Inflammatory macrophage (primary cell): Measurements from ENCODE around the gene ZGLP1.
A peak's percentile ranks its signal among the peaks of the same experiment; 100 is the strongest.
"Not testable (repeated sequence)": the region's sequence is repeated elsewhere in the genome, so short reads cannot be mapped to it uniquely, and the experiment has no call there.

ENCODE experiments used
- DNase-seq, 2 donors: peaks; one replicate each; pipeline ENCODE4 v3.0.0-alpha.2; 2020 to 2022
- total RNA-seq, 18 experiments: gene quantifications; one replicate each; lab custom pipeline; 2026; ENCODE audit warnings: mixed read lengths in 6 of 18, inconsistent platforms in 2 of 18; lab: John Stamatoyannopoulos, UW

Gene ZGLP1
- total RNA-seq, result 0.68 to 5.3 (median 1.9) reads per million in 18 experiments

DNA sequence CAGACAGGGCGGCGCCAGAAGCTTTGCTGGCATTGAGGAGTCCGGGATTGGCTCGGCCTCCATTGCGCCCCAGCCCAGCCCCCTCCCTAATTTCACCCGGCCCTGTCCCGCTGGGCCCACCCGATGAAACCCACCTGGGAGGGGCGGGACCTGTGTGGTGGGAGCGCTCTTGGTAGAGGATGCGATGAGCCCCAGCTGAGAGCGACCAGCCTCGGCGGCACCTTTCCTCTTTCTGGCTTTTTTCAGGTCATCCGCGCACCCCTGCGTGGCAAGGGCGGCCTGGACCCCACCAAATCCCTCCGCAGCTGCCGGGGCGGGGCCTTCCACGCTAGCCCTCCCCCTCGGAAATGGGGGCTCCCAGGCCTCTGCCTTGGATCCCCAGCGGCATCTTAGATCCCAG is at the start of gene ZGLP1:
Gene ZGLP1, minus strand, starts transcription at position 393 of the 400 bp plus-strand sequence.
- no peak for DNase-seq

DNA sequence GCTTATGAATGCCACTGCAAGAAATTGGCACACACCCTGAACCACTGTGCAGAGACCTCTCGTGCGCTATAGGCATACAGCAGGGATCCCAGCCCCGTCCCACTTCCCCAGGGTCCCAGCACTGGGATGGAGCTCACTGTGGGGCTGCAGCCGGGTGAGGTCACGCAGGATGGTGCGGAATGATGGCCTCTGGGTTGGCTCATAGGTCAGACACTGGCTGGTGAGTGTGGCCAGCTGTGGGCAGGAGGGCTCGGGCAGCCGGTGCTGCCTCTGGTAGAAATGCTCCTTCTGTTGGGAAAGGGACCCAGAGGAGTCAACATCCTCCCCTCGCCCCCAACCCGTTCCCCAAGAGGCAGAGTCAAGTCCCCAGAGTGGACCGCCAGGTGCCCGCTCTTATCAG is 46.8 kb upstream of the ZGLP1 start:
- DNase-seq, result no peak

DNA sequence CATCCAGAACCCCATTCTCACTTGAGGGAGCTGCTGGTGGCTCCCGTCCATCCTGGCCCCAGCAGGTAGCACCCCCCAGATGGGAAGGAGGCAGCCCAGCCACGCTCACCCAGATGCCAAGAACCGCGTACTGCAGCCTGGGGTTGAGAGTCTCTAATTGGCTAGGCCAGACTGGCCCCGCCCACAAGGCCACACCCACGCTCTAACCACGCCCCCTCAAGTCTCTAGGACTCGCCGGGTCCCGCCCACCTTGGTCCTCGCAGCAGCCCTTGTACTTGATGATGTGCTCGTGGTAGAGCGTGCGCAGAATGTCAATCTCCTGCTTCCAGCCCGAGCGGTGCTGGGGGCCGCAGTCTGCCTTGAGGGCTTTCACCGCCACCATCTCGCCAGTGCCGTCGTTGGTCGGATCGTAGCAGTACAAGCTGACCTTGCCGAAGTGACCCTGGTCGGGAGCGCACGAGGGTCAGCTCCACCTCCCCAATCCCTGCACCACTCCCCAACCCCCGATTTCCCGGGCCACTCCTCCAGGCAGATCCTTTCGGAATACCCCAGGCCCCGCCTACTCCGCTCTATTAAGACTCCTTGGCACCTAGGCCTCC is 44.3 kb upstream of the ZGLP1 start:
- no peak for DNase-seq

DNA sequence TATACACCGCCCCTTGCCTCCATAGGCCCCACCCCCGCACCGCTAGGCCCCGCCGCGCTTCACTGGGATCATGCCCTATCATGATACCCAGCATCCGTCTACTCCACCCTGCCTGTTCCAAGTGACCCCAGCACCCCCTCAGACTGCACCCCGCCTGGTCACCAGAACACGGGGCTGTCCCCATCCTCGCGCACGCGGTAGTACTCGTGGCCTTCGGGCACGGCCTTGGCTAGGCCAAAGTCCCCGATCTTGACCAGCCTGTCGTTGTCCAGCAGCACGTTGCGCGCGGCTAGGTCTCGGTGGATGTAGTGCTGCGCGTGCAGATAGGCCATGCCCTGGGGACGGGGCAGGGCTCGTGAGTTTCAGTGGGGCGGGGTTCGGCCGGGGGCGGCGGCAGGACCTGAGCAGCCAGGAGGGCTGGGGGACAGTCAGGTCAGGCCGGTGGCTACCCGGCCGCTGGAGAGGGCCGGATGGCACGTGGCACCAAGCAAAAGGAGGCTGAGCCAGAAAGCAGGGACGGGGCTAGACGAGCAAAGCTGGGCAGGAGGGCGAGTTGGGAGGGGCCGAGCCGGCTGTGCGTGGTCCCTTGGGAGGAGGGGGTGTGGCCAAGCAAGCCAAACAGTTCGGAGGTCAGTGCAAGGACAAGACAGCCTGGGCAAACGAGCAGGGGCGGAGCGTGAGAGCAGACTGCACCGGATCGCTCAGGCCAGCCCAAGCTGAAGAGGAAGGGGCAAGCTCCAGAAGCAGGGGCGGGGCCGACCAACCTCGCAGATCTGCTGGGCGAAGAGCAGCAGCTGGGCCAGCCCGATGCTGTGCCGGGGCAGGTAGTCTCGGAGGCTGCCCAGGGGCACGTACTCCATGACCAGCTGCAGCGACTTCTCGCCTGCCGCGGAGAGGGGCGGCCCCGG is 43.4 kb upstream of the ZGLP1 start:
- DNase-seq, result no peak

DNA sequence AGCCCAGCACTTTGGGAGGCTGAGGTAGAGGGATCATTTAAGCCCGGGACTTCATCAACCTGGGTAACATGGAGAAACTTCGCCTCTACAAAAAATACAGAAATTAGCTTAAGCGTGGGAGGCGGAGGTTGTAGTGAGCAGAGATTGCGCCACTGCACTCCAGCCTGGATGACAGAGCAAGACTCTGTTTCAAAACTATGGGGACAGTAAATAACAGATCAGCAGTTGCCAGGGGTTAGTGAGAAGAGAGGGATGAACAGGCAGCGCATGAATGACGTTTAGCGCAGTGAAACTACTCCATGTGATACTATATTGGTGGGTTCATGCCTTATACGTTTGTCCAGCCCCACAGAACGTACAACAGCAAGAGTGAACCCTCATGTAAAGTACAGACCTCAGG is 36.9 kb upstream of the ZGLP1 start:
- DNase-seq, result peak; percentile 90 to 95

DNA sequence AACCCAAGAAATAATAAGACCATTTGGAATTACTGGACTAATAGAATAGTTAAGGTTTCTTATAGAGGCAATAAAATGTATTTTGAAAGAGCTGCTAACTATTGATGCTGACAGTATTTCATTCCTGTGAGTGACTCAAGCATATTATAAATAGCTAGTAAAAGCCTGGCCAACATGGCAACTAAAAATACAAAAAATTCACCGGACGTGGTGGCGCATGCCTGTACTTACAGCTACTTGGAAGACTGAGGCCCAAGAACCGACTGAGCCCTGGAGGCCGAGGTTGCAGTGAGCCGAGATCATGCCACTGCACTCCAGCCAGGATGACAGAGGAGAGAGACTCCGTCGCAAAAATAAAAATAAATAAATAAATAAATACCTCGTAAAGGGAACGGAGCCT is 35.2 kb upstream of the ZGLP1 start:
- no peak for DNase-seq

DNA sequence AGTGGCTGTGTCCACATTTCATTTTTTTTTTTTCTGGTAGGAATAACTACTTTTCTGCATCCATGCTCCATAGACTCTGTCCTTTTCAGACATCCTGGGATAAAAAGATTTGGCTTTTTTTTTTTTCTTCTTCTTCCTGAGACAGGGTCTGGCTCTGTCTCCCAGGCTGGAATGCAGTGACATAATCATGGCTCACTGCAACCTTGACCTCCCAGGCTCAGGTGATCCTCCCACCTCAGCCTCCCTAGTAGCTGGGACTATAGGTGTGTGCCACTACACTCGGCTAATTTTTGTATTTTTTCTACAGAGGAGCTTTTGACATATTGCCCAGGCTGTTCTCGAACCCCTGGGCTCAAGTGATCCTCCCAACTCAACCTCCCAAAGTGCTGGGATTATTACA is 33.9 kb upstream of the ZGLP1 start:
- DNase-seq, result no peak

DNA sequence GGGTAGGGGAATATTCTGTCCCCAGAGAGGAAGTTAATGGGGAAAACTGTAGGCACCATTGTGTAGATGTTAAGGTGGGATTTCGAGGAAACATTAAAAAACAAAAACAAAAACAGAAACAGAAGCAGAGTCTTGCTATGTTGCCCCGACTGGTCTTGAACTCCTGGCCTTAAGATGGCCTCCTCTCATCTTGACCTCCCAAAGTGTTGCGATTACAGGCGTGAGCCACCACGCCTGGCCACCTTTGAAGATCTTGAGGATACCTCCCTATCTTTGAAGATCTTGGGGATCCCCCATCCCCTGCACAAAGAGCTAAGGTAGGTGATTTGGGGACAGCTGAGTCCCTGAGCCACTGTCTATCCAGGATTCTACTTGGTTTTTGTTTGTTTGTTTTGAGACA is 30.4 kb upstream of the ZGLP1 start:
- DNase-seq, result no peak

DNA sequence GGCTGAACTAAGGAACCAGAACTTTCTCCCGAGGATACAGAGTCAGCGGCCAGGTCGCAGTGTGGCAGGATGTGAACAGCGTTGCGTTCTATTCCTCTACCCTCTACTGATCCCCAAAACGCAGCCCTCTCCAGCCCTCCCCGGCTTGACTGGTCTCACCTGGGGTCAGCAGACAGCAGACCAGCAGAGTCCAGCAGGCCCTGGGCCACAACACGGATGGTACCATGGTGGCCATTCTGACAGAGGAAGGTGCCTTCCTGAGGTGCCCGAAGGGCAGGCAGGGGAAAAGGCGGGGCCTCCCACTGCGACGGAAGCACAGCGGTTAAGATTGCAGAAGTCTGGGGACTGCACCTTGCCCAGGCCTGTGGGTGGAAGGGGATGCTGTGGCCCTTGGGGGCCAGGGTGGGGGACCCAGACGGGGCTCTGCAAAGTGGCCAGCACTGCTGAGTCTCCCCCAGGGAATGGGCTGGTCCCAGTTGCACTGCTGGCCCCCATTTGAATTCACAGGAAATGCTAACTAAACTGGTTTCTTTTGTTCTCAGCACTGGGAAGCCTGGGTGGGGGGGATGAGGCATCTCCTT is 29.9 kb upstream of the ZGLP1 start, which contains the start of gene ICAM3:
Gene ICAM3, minus strand, starts transcription at position 245 of the 581 bp plus-strand sequence. Its CDS starts 10 bp downstream, at position 235.
- peak; percentile 47 to 59 for DNase-seq

DNA sequence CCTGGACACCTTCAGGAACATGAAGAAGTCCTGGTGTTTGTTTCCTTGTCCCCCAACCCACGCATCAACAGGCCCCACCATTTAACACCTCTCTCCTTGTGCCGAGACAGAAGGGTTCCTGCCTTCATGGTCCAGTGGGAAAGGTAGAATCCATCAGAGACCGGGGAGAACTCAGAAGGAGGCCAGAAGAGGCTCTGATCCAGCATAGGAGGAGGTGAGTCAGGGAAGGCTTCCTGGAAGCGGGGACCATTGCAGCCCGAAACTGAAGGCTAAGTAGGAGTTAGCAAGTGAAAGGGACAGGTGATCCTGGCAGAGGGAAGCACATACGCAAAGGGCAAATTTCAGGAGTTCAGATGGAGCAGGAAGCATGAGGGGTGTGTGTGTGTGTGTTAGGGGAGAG is 29.3 kb upstream of the ZGLP1 start:
- DNase-seq, result no peak

DNA sequence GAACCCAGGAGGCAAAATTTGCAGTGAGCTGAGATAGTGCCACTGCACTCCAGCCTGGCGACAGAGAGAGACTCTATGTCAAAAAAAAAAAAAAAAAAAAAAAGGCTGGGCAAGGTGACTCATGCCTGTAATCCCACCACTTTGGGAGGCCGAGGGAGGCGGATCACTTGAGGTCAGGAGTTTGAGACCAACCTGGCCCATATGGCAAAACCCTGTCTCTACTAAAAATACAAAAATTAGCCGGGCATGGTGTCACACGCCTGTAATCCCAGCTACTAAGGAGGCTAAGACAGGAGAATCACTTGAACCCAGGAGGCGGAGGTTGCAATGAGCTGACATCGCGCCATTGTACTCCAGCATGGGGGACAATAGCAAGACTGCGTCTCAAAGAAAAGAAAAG is 27.1 kb upstream of the ZGLP1 start:
- not testable (repeated sequence) for DNase-seq

DNA sequence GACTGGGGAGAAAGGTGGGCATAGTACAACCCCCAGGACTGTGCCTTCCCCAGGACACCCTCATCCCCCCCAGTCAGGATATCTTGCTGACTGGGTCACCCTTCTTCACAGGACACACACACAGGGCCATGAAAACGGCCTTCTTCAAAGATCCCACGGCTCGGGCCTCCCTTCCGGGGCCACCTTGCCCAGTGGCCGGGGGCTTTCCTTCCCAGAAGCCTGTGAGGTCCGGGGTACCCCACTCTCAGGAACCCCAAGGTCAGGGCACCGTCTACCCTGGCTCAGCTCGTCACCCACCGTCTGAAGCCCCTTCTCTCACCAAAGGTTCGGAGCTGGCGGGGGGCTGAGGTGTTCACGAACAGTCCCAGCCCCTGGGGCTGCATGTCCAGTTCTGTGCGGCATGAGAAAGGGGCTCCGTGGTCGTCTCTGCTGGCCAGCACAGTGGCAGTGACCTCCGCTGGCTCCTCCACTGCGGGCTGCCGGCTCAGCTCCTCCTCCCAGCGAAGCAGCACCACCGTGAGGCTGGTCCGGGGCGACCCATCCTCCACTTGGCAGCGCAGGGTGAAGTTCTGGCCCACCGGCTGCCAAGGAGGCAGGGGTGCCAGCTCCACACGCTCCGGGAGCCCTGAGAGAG is 25.9 kb upstream of the ZGLP1 start:
- no peak for DNase-seq

DNA sequence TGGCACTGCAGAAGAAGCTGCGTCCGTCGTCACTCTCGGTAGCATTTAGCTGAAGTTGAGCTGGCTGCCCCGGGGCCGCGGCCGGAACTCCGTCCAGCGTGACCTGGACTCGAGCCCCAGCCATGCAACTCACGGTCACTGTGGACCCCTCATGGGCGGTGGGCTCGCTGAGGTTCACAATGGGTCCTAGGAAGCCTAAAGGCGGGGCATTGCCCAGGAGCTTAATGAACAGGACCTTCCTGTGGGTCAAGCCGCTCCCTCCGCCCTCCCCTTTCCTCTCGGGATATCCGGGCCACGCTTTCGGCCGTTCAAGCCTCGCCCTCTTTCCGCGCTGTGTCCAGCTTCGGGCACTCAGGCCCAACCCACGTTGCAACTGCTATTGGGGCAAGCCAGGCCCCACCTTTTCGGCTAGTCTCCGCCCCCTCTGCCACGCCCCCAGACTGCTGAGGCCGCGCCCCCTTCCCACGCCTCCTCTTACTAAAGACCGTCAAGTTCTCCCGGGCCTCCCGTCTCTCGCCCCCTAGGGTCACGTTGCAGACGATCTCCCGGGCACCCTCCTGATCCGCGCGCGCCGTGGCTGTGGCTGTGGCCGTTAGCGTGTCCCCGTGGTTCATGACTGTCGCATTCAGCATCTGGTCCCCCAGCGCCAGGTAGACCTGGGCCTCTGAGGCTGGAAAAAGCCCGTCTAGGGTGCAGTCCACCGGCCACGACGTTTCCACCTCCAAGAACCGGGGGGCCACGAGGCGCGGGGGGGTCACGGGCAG is 25.2 kb upstream of the ZGLP1 start:
- DNase-seq, result peak; percentile 59 to 72

DNA sequence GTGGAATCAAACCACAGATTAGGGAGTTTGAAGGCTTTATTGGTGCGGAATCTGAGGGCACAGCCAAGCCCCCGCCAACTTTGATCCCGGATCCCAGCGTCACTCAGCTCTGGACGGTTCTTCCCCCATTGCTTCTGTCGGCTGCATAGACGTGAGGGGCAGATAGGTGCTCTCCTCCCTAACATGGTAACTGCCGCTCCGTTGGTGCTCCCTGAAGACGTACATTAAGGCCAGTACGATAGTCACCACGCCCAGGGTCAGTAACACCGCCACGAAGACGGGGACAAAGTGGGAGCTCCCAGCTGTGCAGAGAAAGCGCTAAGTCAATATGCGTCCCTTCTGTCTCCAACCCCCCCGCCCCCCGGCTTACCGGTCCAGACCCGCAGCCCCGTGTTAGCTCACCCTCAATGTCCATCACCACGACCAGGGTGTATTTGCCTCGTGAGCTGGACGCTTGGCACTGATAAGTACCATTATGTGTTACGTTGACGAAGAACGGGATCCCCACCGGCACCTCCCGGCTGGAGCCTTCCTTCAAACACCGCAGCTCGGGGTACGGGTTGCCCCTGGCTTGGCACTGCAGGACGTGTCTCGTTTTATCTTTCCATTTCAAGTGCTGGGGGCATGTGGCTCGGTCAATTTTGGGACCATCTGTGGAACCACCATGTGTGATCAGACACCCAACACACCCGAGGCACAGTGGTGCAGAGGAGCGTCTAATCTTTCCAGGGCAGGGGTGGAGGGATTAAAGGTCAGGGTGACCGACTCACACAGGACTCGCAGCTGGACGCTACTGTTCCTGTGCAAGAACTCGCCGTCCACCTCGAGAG is 24.4 kb upstream of the ZGLP1 start:
- no peak for DNase-seq

DNA sequence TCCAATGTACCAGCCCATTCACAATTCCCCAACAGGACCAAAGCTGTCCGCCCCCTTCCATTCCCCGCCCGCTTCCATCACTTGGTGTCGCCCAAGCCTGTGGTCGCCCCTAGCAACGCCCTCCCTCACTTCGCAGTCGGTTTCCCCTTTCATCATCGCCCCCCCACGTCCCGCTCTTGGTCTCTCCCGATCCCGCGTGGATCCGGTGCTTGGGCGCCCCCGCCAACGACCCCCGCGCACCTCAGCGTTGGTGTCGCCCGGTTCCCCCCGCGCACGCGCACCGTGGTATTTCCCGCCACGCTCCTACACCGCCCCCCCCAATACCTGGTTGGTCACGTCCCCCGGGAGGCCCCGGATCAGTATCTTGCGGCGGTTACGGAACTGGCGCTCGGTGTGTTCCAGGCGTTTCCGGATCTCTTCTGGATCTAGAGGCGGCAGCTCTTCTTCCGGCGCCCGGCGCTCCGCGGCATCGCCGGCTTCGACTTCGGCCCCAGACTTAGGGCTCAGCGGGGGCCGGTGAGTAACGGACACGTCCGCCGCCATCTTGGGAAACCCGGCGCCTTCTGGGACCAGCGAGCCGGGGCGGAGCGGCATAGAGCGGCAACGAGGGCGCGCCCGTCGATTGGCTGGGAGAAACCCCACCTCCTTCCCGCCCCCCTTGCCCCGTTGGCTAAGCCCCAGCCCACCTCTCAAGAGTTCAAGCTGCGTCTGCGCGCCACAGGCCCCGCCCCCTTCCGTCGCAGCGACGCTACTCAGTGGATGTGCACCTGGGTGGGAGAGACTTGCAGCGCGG is 23.5 kb upstream of the ZGLP1 start, which contains the start of gene RAVER1:
Gene RAVER1, minus strand, starts transcription at position 565 of the 793 bp plus-strand sequence. Its CDS starts 22 bp downstream, at position 543.
- peak; percentile 98 for DNase-seq

DNA sequence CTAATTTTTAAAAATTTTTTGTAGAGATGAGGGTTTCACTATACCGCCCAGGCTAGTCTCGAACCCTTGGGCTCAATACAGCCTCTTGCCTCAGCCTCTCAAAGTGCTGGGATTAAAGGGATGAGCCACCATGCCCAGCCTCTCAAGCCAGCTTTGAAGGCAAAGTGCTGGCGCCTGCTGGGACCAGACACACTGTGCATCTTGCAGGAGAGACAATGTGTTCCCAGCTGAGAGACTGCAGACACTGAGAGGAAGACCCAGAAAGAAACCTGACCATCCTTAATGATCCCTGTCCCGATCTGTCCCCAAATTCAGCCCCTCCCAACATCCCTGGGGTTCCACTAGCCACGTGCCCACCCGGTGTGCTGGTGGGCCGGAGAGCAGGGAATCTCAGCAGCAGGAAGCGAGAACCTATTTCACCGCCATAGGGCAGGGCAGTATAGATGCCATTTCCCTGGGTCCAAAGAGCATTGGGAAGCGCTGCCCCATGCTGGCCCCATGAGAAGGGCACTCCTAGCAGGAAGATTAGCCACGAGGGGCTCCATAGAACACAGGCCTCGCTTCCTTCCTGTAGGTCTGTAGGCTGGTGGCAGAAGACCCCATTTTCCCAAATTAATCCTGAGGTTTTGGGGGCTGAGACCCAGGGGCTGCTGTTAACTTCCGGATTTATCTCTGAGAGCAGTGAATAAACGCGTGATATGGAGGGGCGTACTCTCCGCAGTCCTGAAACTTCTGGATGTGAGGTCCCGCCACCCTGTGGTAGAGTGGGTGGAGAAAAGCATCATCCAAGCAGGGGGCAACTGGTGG is 22.7 kb upstream of the ZGLP1 start:
- DNase-seq, result no peak

DNA sequence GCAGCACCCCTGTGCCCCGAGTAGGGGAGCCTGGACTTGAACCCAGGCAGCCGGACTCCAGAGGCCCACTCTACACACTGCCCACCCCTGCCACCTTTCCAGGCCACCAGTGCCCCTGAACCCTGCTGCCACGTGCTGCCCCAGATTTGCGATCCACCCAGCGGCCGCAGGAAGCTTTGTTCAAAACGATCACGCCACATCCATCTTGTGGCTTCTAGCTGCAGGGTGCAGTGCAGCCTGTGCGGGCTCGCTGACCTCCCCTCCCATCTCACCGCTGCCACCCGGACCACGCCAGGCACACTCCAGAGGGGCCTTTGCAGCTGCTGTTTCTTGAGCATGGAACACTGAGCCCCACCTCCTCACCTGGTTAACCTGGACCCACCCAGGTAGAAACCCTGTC is 19.9 kb upstream of the ZGLP1 start:
- no peak for DNase-seq

DNA sequence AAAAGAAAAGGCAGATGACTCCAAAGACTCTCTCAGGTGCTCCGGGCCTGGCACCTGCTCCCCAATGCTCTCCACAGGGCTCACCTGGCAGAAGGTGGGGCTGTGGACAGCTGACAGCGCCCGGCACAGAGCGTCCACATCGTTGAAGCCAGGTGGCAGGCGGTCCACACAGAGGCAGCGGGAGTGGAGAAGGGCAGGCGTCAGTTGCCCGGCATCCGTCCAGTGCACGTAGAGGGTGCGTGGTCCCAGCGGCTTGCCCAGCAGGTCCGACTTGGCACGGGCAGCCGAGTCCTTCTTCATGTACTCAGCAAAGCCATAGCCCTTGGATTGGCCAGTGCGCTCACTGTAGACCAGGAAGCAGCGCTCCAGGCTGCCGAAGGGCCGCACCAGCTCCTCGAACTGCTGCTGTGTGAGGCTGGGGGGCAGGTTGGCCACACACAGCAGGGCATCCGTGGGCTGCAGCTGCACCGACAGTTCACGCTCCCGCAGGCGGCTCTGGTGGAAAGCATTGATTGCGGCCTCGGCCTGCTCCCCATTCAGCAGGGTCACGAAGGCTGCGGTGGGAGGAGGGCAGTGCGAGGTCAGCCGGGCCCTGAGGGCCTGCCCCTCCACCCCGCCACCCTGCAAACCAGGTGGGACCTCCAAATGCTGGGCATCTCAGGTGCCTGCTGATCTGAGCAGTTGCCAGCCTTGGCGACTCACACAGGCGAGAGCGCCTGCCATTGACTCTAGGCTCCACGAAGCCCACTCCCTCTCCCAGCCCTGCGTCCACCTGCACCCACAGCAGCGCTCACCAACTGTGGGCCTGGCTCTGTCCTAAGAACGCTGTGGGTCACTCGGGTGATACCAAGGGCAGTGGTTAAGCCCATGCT is 19.2 kb upstream of the ZGLP1 start:
- no peak for DNase-seq
